GM21717 (cell line): Measurements from ENCODE around the gene TBC1D22B.

Experiments used
- ATAC-seq: cut with Tn5 transposase; IDR thresholded peaks from one replicate; pipeline ENCODE4 v1.9.1; 2021; ENCODE audit warnings: mild to moderate bottlenecking, moderate library complexity; ENCODE audit not compliant: unreplicated experiment

The TBC1D22B gene

DNA sequence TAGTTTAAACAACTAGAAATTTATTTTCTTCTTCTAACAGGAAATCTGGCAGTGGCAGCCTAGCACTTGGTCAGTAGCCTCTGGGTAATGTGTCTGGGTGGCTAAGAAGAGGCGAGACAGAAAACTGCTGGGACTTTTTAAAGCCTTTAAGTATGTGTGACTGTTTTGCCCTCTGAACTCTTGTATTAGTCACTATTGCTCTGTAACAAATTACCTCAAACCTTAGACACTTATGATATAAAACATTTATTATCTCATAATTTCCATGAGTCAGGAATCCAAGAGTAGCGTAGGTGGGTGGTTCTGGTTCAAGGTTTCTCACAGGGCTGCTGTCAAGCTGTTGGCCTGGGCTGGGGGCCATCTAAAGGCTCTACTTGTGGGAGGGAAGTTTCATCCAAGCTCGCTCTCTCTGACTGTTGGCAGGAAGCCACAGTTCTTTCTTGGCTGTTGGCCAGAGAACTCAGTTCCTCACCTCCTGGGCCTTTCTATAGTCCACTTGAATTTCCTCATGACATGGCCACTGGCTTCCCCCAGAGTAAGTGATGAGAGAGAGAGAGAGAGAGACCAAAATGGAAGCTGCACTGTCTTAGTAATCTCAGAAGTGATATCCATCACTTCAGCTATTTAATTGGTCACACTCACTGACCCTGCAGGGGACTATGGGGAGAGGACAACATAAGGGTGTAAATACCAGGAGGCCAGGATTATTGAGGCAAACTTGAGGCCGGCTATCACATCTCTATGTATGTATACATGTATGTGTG, 17.4 kb upstream of the TBC1D22B start:
- no peak for ATAC-seq

DNA sequence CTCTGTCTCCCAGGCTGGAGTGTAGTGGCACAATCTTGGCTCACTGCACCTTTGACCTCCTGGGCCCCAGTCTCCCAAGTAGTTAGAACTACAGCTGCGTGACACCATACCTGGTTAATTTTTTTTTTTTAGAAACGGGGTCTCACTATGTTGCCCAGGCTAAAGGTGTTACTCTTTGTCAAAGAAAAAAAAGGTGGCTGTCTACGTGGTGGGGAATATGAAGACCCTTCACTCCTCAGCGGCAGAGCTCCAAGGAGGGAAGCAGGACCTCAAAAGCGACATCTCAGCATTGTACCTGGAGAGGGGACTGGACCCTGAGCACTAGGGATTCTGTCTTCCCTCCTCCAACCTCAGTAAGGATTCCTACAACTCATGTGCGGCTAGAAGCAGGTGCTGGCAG, 16.4 kb upstream of the TBC1D22B start:
- no peak for ATAC-seq

DNA sequence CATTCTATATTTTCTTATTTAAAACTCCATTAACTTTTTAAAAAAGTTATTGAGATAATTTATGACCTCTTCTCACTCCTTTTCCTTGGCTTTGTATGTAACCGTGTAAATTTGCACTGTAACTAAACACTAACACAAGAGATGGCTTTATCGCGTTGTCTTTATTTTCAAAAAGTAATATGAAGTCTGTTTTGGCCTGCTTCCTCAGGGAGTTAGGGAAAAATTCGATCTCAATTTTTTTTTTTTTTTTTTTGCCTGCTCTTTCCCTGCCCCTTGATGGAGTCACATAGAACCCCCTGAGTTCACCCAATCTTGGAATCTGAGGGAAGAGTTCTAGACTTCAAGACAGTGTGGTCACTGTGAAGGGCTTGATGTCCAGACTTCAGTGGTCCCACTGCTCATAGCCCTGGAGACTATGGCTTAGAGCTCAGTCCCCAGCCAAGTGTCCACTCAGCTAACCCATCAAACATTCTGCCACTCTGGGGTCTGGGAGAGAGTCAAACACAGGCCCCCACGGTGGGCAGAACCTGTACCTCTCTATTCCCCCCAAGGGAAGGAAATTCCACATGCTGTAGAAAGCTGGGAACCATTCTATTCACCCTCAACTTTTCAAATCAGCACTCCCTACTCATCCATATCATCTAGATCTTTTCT, 15.7 kb upstream of the TBC1D22B start:
- ATAC-seq, result no peak

DNA sequence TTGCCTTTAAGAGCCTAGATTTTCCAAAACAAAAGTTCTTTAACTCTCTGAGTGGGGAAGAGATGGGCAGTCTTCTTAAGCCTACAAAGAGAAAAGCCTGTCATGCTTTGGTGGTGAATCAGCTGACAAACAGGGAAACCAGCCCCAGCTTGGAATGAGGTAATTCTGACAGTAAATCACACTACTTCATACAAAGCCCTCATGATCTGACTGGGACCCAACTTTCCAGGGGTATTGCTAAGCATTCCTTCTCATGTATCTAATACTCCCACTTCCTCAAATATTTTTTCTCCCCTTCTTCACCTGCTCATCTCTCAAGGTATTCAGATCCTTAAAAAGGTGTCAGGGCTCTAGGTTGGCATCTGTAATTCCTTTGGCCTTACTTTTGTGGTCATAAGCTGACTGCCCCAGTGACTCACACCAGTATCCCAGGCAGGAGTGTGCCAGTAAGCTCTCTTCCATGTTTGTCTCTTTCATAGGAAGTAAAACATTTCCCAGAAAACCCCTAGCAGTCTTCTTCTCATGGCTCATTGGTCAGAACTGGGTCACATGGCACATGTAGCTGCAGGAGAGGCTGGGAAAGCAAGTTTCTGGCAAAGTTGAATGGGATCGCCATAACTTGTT, 15.0 kb upstream of the TBC1D22B start:
- no peak for ATAC-seq

DNA sequence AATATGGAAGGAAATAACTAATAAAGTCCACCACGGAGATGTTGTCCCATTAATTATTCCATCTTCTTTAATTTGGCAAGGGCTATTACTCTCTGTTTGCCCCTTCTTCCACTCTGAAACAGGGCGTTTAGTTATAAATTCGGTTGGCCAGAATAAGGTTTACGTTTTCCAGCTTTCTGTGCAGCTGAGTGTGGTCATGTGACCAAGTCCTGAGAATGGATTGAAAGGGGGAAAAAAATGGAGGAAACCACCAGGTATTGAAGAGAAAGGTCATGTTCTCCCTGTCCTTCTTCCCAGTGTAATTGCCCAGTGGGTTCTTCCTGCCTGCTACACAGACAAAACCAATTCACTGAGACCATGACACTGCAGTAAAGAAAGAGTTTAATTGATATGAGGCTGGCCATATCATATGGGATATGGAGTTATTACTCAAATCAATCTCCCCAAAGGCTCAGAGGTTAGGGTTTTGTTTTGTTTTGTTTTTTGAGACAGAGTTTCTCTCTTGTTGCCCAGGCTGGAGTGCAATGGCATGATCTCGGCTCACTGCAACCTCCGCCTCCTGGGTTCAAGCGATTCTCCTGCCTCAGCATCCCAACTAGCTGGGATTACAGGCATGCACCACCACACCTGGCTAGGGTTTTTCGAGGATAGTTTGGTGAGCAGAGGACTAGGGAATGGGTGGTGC, 14.3 kb upstream of the TBC1D22B start:
- no peak for ATAC-seq

DNA sequence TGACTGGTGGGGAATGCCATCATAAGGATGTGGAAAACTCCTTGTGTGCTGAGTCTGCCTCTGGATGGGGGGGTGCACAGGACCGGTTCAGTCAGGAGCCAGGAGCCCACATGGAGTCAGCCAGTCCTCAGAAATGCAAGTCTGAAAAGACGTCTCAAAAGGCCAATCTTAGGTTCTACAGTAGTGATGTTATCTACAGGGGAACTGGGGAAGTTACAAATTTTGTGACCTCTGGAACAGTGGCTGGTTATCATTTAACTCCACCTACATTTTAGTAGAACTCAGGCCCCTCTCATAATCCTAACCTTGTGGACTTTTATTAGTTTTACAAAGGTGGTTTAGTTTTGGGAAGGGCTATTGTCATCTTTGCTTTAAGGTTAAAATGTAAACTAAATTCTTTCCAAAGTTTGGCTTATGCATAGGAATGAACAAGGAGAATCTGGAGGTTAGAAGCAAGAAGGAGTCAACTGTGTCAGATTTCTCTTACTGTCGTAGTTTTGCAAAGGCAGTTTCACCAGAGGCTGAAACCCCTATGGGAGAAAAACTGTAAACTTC, 13.7 kb upstream of the TBC1D22B start:
- ATAC-seq, result no peak

DNA sequence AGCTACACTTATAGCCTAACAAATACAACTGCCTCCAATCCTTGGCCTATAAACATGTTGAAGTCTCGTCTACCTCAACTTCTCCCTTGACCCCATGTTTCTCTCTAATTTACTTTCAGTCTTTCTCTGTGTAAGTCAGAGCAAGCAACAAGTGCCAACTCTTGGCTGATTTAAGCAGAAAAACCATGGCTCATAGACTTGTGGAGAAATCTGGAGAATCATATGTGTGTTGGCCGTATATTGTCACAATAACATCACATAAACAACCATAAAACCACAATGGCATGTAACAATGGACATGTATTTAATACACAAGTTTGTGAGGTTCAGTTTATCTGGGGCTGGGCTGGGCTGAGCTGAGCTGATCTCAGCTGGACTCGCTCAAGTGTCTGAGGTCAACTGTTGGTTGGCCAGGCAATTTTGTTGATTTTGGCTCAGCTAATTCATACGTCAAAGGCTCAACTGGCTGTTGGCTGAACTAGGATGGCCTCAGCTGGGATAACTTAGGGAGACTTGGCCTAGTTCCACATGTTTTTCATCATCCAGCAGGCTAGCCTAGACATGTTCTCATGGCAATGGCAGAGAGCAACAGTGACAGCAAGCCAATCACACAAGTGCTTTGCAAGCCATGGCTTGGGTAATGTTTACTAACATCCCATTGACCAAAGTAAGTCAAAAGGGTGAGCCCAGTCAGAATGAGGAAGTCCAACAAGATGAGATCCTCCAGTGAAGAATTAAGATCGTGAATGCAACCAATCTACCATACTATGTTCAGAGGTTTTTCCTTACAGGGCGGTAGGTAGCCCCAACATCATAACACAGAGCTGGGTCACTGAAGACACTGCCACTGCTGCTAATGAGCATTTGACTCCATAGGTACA, 12.9 kb upstream of the TBC1D22B start:
- ATAC-seq, result no peak

DNA sequence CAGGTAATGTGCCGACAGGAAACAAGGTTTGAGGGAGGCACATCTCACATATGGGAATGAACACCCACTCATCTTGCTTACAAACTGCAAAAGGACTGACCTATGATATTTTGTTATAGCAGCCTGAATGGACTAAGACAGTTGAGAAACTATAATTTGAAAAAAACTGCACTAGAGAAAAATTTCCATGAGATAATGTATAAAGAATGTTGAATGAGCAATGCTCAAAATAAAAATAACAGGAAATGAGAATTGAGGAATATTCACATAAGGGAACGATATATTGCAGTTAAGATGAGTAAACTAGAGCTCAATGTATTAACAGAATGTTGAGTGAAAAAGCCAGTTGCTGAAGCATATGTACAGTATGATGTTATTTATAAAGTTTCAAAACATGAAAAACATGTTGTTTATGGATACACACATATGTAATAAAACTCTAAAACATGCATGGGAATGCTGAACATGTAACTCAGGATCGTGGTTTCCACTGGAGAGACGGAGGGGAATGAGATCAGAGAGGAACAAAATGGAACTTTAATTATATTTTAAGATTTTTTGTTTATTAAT, 6.3 kb upstream of the TBC1D22B start:
- ATAC-seq, result no peak

DNA sequence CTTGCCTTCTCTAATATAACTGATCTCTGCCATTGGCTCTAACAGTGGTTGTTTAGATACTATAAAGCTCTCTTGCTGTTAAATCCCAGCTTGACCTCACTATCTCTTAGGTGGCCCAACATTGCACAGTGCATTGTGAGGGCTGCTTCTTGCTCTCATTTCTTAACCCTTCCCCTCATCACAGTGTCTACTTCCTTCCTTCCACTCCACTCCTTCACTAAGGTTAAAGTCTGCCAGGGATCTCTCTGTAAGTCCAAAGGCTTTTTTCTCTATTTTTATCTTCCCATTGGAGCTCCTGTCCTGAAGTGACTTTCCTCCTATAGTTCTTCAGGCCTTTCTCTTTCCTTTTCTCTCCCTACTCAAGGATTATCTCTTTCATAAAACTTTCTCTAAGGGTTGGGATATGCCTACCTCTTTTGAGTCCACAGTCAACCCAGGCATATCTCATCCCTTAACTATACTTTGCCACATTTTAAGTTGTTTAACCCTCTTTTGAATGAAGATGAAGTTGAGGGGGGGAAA, 4.0 kb upstream of the TBC1D22B start:
- ATAC-seq, result no peak

DNA sequence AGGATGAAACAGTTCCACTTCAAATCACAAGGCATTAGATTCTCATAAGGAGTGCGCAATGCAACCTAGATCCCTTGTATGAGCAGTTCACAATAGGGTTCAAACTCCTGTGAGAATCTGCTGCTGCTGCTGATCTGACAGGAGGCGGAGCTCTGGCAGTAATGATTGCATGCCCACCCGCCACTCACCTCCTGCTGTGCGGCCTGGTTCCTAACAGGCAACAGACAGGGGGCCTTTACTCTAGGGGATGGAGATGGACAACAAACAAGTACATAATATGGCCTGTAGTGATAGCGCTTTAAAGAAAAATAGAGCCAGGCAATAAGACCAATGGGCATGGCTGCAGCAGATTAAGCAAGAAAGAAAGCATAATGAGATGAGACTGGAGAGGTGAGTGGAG, 2.7 kb upstream of the TBC1D22B start:
- ATAC-seq, result no peak

DNA sequence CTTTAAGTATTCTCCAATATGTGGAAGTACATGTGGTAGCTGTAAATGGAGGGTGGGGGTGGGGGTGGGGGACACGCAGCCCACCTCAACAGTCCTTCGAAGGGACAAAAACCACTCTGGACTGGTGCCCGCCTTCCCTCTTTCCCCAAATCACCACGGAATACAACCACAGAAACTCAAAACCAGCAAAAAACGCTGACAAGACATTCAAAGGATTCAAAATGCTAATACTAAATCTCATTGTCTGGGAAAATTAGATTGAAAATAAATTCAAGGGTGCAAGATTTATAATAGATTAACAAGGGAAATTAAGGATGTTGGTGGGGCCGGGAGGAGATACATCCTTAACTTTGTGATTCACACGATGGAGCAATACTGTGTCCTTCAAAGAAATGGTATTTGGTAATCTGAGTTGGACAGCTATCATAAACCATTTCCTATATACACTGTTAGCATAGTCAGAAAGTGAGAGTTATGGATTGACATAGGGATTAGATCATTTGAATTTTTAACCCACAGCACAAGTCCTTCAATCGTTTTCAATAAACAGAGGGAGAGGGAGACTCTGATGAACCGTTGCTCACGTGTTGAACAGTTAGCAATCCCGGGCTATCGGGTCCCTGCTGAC, 766 bp upstream of the TBC1D22B start:
- no peak for ATAC-seq

DNA sequence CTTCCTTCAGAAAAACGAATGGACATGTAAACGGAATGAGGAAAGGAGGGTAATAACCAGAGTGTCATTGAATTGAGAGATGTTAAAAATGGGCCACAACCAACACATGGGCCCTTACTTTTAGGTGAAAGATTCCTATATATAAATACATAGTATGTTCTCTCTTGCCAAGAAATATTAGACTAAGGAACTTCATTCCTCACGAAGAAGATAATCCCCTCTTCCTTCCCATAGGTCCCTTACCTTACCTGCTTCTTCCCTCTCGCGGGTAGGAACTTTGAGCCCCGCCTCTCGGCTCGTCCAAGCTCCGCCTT, 295 bp upstream of the TBC1D22B start:
- ATAC-seq, result no peak

DNA sequence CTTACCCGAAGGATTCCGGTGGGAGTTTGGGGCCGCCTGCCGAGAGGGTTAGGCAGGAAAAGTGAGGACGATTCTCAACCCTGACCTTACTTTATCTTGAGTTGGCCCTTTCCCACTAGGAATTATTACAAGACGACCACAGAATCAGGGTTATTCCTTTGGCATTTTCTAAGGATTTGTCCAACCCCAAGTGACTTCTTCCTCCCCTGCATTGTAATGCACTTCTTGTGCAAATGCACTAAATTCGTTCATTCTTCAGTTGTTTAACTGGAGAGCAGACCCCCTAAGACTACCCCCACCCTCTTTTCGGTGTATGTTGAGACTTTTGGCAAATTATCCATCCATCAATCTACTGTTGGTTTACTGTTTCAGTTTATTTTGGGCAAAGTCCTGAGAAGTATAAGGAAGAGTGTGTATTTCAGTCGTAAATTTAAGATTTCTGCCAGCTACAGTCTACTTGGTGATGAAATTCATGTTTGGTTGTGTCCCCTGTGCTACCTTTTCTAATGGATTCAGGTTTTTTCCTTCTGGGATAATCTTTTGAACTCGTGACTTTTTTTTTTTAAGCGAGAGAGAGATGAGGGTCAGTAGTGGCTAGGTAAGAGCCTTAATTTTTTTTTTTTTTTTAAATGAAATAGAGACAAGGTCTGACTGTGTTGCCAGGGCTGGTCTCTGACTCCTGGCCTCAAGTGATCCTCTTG, 983 bp downstream of the TBC1D22B start:
- ATAC-seq, result no peak

DNA sequence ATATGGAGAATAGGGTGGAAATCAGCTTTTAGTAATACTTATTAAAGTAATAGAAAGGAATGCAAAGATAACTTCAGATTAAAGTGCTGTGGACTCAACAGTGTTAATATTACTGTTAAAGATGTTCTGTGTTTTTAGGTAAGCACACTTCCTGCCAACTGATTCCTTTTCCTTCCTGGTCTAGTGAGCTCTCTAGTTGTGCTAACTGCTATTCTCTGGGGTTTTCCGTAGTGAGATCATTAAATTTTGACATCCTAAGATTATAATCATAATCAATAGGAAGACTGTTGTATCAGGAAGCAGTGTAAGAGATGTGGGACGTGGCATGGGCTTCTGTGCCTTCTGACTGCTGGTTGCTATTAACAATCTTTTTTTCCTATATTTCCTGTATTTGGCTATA, 1.6 kb downstream of the TBC1D22B start:
- no peak for ATAC-seq

DNA sequence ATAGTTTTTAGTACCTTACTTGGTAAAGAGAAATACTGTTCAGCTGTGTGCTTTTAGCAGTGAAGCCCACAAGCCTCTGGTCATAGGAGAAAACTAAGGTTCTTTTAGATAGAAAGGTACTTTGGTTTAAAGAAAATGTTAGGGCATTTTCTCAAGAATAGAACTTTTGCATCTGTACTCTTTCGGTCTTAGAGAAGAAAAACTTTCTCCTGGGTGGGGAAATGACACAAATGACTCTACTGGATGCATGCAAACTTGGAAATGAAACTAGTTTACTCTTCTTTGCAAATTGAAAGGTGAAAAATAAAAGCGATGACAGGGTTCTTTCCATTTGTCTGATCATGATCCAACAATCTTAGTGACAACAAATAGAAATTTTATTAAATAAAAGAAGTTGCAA, 2.5 kb downstream of the TBC1D22B start:
- ATAC-seq, result no peak

DNA sequence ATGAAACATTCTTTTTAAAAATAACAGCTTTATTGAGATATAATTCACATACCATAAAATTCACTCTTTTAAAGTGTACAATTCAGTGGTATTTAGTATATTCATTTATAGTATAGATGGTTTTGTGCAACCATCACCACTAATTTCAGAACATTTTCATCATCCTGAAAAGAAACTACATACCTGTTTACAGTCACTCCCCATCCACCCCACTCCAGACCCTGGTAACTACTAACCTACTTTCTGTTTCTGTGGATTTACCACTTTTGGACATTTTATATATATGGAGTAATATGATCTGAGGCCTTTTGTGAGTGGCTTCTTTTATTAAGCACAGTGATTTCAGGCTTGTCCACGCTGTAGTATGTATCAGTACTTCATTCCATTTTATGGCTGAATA, 2.9 kb downstream of the TBC1D22B start:
- ATAC-seq, result no peak

DNA sequence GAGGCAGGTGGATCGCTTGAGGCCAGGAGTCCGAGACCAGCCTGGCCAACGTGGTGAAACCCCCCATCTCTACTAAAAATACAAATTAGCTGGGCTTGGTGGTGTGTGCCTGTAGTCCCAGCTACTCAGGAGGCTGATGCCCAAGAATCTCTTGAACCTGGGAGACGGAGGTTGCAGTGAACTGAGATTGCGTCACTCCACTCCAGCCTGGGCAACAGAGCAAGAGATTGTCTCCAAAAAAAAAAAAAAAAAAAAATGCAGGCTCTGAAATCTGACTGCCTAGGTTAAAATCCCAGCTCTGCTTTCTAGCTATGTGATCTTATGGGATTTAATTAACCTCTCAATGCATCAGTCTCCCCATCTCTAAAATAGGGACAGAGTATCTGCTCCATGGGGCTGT, 3.6 kb downstream of the TBC1D22B start:
- no peak for ATAC-seq

DNA sequence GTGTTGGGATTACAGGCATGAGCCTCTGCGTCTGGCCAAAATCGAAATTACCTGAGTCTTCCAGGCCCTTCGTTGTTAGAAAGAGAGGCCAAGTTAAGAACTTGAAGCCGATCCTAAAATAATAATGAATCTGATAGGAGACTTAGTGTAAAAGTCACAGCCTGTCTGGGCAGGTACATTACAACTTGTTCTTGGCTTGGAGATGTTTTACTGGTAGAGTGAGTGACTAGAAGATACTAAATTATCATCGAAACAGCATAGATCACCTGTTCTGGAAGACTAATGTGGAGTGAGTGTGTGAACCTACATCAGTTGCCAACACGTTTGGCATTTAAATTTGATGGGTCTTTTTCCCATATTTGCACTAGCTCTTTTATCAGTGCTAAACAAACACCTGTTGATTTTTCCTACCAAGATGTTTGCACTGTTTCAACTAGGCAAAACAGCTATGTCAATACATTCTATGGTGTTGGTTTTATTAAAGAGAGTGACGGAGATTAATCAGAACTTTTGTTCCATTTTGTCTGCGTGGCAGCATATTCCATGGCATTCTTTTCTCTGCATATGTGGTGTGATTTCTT, 5.0 kb downstream of the TBC1D22B start:
- no peak for ATAC-seq

DNA sequence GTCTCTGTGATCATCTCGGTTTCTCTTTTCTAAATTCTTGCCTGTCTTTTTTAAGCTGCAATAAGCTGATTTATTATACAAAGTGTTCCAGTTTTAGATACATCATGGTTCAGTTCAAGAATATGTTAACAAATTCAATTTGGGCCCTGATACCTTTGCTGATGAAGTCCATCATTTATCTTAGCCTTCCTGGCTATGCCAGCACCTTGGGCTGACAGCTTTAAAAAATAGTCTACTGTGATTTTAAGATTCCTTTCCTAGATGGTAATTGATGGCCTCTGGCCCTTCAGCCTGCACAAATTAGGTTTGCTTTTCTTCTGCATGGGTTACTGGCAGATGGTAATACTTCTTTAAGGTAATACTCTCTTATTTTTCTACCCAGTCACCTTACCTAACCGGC, 7.4 kb downstream of the TBC1D22B start:
- ATAC-seq, result no peak
